GM10248 (cell line): Measurements from ENCODE around the gene EMC9.

ENCODE experiments used
- CTCF ChIA-PET: fragments of 300-600 bp; sonication (Branson Sonifier 250); formaldehyde crosslinking; extraction: SDS; loops from one replicate; lab custom pipeline; 2021; ENCODE audit warnings: antibody characterized with exemption; lab: Yijun Ruan, JAX
- POLR2A ChIA-PET: fragments of 350-650 bp; sonication (Branson Sonifier 250); formaldehyde crosslinking; extraction: SDS; loops from one replicate; lab custom pipeline; 2020; ENCODE audit warnings: antibody characterized with exemption; lab: Yijun Ruan, JAX
- DNase-seq: peaks from one replicate; pipeline ENCODE4 v3.0.0; 2012; ENCODE audit errors: extremely low spot score
- TF ChIP-seq, protein P1 (sequence below): IDR thresholded peaks from 2 replicates; pipeline ENCODE4 v1.5.1; 2012; ENCODE audit warnings: mild to moderate bottlenecking, low read depth; ENCODE audit errors: extremely low read depth, missing control alignments, control extremely low read depth

The EMC9 gene, protein sequence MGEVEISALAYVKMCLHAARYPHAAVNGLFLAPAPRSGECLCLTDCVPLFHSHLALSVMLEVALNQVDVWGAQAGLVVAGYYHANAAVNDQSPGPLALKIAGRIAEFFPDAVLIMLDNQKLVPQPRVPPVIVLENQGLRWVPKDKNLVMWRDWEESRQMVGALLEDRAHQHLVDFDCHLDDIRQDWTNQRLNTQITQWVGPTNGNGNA

DNA sequence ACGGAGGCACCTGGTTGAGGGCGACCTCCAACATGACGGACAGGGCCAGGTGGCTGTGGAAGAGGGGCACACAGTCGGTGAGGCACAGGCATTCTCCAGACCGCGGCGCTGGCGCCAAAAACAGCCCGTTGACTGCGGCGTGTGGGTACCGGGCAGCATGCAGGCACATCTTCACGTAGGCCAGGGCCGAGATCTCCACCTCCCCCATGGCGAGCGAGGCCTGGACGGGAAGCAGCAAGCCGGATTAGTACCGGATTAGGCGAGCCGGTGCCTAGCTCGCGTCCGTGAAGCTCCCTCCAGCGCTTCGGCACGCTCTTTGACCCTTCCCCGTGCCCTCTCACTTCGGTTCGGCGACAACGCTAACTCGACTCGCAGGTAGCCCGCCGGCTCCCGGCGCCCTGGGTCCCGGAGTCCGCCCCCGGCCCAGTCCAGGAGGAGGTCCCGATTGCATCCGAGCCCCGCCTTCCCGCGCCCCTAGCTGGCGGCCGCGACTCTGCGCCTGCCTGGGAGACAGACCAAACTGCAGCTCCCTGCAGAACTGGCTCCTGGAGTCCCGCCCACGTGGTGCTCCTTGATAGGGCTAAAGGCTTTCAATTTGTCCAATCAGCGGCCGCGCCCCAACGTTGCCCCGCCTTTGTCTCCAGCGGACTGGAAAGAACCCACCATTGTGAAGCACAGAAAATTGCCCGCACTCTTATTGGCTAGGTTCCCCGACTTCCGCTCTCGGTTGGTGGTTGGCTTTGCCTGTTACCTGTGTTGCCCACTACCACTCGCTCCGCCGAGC, at the start of gene EMC9:
Gene EMC9, minus strand, starts transcription at position 495 of the 784 bp plus-strand sequence. Its CDS starts 287 bp downstream, at position 208.
- ChIA-PET CTCF (interaction anchor here (0.7 to 3.7 kb wide), 16 partner anchors 10 to 187 kb away, joined by 3 to 18 read pairs (median 4); partner anchors contain the start of genes DCAF11, IRF9, NRL and TINF2), POLR2A (interaction anchor here (0.5 to 1.8 kb wide), 9 partner anchors 16 to 1628 kb away, joined by 3 to 16 read pairs (median 4); partner anchors contain the start of genes CHMP4A, DCAF11, IRF9 and NRL)
- peak; percentile 95 for DNase-seq
- TF ChIP-seq, protein P1, sequence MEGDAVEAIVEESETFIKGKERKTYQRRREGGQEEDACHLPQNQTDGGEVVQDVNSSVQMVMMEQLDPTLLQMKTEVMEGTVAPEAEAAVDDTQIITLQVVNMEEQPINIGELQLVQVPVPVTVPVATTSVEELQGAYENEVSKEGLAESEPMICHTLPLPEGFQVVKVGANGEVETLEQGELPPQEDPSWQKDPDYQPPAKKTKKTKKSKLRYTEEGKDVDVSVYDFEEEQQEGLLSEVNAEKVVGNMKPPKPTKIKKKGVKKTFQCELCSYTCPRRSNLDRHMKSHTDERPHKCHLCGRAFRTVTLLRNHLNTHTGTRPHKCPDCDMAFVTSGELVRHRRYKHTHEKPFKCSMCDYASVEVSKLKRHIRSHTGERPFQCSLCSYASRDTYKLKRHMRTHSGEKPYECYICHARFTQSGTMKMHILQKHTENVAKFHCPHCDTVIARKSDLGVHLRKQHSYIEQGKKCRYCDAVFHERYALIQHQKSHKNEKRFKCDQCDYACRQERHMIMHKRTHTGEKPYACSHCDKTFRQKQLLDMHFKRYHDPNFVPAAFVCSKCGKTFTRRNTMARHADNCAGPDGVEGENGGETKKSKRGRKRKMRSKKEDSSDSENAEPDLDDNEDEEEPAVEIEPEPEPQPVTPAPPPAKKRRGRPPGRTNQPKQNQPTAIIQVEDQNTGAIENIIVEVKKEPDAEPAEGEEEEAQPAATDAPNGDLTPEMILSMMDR = peak; percentile 13

DNA sequence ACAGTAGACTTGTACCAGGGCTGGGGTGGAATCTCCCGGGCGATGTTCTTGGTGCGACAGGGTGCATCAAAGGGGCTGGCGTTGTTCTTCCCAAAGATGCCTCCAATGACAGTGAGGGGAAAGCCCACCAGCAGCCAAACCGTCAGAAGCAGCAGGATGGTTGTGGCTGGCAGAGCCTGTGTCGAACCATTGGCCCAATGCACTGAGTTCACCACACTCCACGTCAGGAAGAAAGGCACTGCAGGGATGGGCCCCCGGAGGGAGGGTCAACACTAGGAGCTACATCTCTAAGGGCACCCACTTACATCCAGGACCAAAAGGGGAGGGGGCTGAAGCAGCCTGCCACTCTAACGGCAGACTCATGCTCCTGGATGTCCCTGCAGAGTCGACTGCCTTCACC, 49.0 kb upstream of the EMC9 start:
- no peak for DNase-seq
- POLR2A ChIA-PET = no interaction called here
- CTCF ChIA-PET = interaction anchor here (2.5 kb wide), 1 partner anchor 25 kb away, joined by 8 read pairs; the partner anchor contains the start of gene MDP1
- TF ChIP-seq, protein P1 = no peak

DNA sequence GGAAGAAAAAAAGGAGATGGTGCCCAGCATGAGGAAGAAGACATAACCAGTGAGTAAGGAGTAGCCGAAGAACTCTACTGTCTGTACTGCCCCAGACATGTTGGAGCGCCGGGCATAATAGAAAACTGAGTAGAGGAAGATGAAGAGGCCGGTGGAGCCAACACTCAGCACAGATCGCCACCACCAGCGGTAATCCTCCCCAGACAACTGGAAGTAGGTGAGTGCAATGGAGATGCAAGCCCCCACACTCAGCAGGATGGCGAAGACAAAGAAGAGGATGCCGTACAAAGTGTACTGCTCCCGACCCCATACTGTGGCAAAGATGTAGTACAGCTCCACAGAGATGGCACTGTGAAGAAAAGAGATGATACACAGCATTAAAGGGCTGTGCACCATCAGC, 48.1 kb upstream of the EMC9 start:
- POLR2A ChIA-PET = interaction anchor here (0.9 kb wide), 1 partner anchor 10 kb away, joined by 4 read pairs; no protein-coding TSS in a partner anchor
- no peak for DNase-seq
- TF ChIP-seq, protein P1 = no peak
- CTCF ChIA-PET = interaction anchor here (1.1 to 2.5 kb wide), 4 partner anchors 26 to 118 kb away, joined by 3 to 8 read pairs (median 6); partner anchors contain the start of genes CIDEB, IRF9 and MDP1

DNA sequence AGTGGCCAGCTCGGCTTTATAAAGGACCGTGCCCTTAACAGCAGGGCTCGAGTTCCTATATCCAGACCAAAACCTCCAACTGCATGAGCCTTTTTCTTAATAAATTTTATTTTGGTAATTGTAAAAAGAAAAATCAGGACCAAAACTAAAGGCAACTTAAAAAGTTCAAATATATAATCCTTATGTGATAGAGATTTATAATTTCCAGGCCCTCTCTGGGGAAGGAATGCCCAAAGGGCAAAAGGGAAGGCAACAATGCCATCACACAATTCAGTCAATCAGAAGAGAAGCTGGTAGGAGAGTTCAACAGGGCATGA, 47.6 kb upstream of the EMC9 start:
- DNase-seq = no peak
- ChIA-PET CTCF (interaction anchor here (1.1 to 2.5 kb wide), 4 partner anchors 27 to 119 kb away, joined by 3 to 8 read pairs (median 6); partner anchors contain the start of genes CIDEB, IRF9 and MDP1), POLR2A (interaction anchor here (0.9 to 1.1 kb wide), 3 partner anchors 10 to 75 kb away, joined by 3 to 7 read pairs (median 4); partner anchors contain the start of genes DCAF11 and NRL)
- TF ChIP-seq, protein P1 = no peak

DNA sequence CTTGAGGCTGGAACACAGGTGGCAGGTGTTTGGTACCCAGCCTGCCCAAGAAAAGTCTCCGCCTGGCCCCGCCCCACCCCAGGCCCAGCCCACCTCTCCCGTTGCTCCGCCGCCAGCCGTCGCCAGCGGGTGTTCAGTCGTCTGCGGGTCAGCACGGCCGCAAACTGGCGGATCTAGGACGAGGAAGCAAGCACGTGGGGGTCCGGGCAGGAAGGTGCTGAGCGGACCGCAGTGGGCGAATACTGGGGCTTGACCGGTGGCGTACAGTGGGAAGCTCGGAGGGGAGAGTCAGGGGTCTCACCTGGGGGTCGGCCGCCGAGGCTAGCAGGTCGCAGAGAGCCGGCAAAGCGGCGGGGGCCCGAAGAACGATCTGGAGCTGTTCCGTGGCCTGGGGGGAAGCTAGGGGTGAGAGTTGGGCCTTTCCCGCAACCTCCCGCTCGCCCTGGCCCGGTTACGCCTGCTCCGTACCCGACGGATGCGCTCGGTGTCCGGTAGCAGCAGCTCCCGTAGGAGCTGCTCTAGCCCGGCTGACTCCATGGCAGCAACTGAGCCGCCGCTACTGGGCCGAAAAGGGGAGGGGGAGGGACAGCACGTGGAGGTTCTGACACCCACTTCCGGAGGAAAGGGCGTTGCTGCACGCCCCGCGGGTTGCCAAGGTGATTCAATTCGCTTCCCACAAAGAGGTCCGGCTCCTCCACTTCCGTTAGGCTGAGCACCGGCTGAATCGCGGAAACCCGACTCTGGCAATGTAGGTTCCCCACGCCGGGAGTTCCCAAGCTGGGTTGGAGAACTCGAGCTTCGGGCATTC, 47.1 kb upstream of the EMC9 start, which contains the start of gene IPO4:
Gene IPO4, minus strand, starts transcription at position 566 of the 808 bp plus-strand sequence. Its CDS starts 29 bp downstream, at position 537.
- ChIA-PET CTCF (interaction anchor here (0.9 to 2.5 kb wide), 7 partner anchors 25 to 119 kb away, joined by 3 to 8 read pairs (median 6); partner anchors contain the start of genes CHMP4A, CIDEB, IRF9 and MDP1), POLR2A (interaction anchor here (0.9 to 1.1 kb wide), 3 partner anchors 9 to 74 kb away, joined by 3 to 7 read pairs (median 4); partner anchors contain the start of genes DCAF11 and NRL)
- DNase-seq = peak; percentile 98
- TF ChIP-seq, protein P1 = no peak
